ENCODE data around the gene IRF2.
A peak's percentile ranks its signal among the peaks of the same experiment; 100 is the strongest.

The IRF2 gene

GRCh38 chr4:184422378-184422777 is 52.0 kb downstream of the IRF2 start:
- H3K4me3 ChIP-seq (ENCODE audit: control insufficient read depth, low read depth, low read length) = no peak overlapping the region
- no peak for DNase-seq (ENCODE audit: low read depth)
- TF ChIP-seq CTCF (conservative IDR thresholded peaks at IDR 0.05; ENCODE audit: control insufficient read depth, insufficient read depth, low read depth, low read length) = no peak

- no peak for DNase-seq (ENCODE audit: low read depth)
- no peak for TF ChIP-seq CTCF (conservative IDR thresholded peaks at IDR 0.05; ENCODE audit: control insufficient read depth, insufficient read depth, low read depth, low read length)
- no peak overlapping the region for H3K4me3 ChIP-seq (ENCODE audit: control insufficient read depth, low read depth, low read length)
These were observed 52.7 kb downstream of the IRF2 start for GRCh38 chr4:184421533-184422155.

GRCh38 chr4:184420881-184421416 is 53.4 kb downstream of the IRF2 start:
- no peak overlapping the region for H3K4me3 ChIP-seq (ENCODE audit: control insufficient read depth, low read depth, low read length)
- DNase-seq (ENCODE audit: low read depth) = no peak
- TF ChIP-seq CTCF (conservative IDR thresholded peaks at IDR 0.05; ENCODE audit: control insufficient read depth, insufficient read depth, low read depth, low read length) = no peak

GRCh38 chr4:184420402-184420801 is 53.9 kb downstream of the IRF2 start:
- no peak for DNase-seq (ENCODE audit: low read depth)
- no peak overlapping the region for H3K4me3 ChIP-seq (ENCODE audit: control insufficient read depth, low read depth, low read length)
- TF ChIP-seq CTCF (conservative IDR thresholded peaks at IDR 0.05; ENCODE audit: control insufficient read depth, insufficient read depth, low read depth, low read length) = no peak

GRCh38 chr4:184419976-184420375 is 54.4 kb downstream of the IRF2 start:
- no peak for TF ChIP-seq CTCF (conservative IDR thresholded peaks at IDR 0.05; ENCODE audit: control insufficient read depth, insufficient read depth, low read depth, low read length)
- DNase-seq (ENCODE audit: low read depth) = no peak
- H3K4me3 ChIP-seq (ENCODE audit: control insufficient read depth, low read depth, low read length) = no peak overlapping the region

GRCh38 chr4:184417802-184418511 is 56.4 kb downstream of the IRF2 start:
- no peak overlapping the region for H3K4me3 ChIP-seq (ENCODE audit: control insufficient read depth, low read depth, low read length)
- peak; percentile 94 for DNase-seq (ENCODE audit: low read depth)
- TF ChIP-seq CTCF (conservative IDR thresholded peaks at IDR 0.05; ENCODE audit: control insufficient read depth, insufficient read depth, low read depth, low read length) = no peak
